Thyroid gland (tissue), 4 donors: ENCODE data around the gene ZNF774.

Source experiments
- POLR2A ChIP-seq, 2 donors: fragments of 450-650 bp; IDR thresholded peaks; one replicate each; pipeline ENCODE4 v1.6.1; 2017; ENCODE audit warnings: antibody characterized with exemption in 2 of 2, mild to moderate bottlenecking in 2 of 2, moderate library complexity in 1 of 2
- TF ChIP-seq, protein P1 (sequence below), 6 experiments: fragments of 200-600 bp in 3 of 6; fragments of 450-650 bp in 3 of 6; sonication (generic) in 3 of 6; IDR thresholded peaks; one replicate each; pipeline ENCODE4 v1.5.1; 2016 to 2019; ENCODE audit warnings: antibody characterized with exemption in 6 of 6, mild to moderate bottlenecking in 2 of 6, inconsistent platforms in 1 of 6, moderate library complexity in 1 of 6

DNA sequence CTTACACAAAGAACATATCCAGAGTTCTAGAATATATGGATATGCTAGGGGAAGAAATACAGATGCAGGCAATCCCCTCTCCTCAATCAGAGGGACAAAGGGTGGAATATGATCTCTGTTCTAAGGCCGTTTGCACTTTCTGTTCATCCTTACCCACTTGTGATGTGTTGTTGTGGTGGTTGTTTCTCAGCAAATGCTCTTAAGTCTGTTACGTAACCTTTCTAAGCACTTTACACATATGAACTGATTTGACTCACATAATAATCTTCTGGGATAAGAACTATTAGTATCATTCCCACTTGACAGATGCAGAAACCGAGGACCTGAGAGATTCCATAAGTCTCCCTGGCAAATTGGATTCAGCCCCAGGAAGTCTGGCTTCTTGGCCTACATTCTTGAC lies 46.2 kb upstream of the ZNF774 start:
- TF ChIP-seq, protein P1, sequence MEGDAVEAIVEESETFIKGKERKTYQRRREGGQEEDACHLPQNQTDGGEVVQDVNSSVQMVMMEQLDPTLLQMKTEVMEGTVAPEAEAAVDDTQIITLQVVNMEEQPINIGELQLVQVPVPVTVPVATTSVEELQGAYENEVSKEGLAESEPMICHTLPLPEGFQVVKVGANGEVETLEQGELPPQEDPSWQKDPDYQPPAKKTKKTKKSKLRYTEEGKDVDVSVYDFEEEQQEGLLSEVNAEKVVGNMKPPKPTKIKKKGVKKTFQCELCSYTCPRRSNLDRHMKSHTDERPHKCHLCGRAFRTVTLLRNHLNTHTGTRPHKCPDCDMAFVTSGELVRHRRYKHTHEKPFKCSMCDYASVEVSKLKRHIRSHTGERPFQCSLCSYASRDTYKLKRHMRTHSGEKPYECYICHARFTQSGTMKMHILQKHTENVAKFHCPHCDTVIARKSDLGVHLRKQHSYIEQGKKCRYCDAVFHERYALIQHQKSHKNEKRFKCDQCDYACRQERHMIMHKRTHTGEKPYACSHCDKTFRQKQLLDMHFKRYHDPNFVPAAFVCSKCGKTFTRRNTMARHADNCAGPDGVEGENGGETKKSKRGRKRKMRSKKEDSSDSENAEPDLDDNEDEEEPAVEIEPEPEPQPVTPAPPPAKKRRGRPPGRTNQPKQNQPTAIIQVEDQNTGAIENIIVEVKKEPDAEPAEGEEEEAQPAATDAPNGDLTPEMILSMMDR (IDR thresholded peaks at IDR 0.05) = no peak
- TF ChIP-seq POLR2A (IDR thresholded peaks at IDR 0.05) = no peak
